ENCODE data around the gene NAALADL1.

Gene NAALADL1

GRCh38 chr11:65016705-65017104 is 41.6 kb downstream of the NAALADL1 start:
- no peak overlapping the region for H3K4me3 ChIP-seq (replicated peaks; ENCODE audit: low read depth, low read length)
- peaks cover 11% of the 10 kb centered on the region for H3K36me3 ChIP-seq (ENCODE audit: control insufficient read depth, insufficient read depth, low read length)
- H3K27me3 ChIP-seq (replicated peaks; ENCODE audit: control insufficient read depth, insufficient read depth, low read length), result no peaks in the 10 kb centered on the region
- no peak for DNase-seq (ENCODE audit: extremely low read depth, insufficient read length)
- peak; percentile 25 for TF ChIP-seq CTCF (IDR thresholded peaks at IDR 0.05; ENCODE audit: insufficient read depth, low read length, poor library complexity, severe bottlenecking)

- Histone ChIP-seq H3K4me3 (replicated peaks; ENCODE audit: low read depth, low read length) (peak overlapping the region; percentile 77), H3K27me3 (replicated peaks; ENCODE audit: control insufficient read depth, insufficient read depth, low read length) (no peaks in the 10 kb centered on the region), H3K36me3 (ENCODE audit: control insufficient read depth, insufficient read depth, low read length) (peaks cover 4% of the 10 kb centered on the region)
- no peak for DNase-seq (ENCODE audit: extremely low read depth, insufficient read length)
- TF ChIP-seq CTCF (IDR thresholded peaks at IDR 0.05; ENCODE audit: insufficient read depth, low read length, poor library complexity, severe bottlenecking), result no peak
These were observed 43.6 kb downstream of the NAALADL1 start for GRCh38 chr11:65014726-65015227.

- no peaks in the 10 kb centered on the region for H3K27me3 ChIP-seq (replicated peaks; ENCODE audit: control insufficient read depth, insufficient read depth, low read length)
- peak within 1 kb of the TSS; percentile 77 for H3K4me3 ChIP-seq (replicated peaks; ENCODE audit: low read depth, low read length)
- H3K36me3 ChIP-seq (ENCODE audit: control insufficient read depth, insufficient read depth, low read length), result peaks cover 4% of the 10 kb centered on the region
- peak; percentile 56 for TF ChIP-seq CTCF (IDR thresholded peaks at IDR 0.05; ENCODE audit: insufficient read depth, low read length, poor library complexity, severe bottlenecking)
- DNase-seq (ENCODE audit: extremely low read depth, insufficient read length), result peak; percentile 95
These were observed 44.2 kb downstream of the NAALADL1 start, which contains the start of gene ARL2 for GRCh38 chr11:65013888-65014725. TSS of gene ARL2 (plus strand) at chr11:65014160. CDS start at chr11:65014208, 48 bp downstream.

GRCh38 chr11:65013130-65013887 is 45.0 kb downstream of the NAALADL1 start:
- TF ChIP-seq CTCF (IDR thresholded peaks at IDR 0.05; ENCODE audit: insufficient read depth, low read length, poor library complexity, severe bottlenecking), result peak; percentile 87
- Histone ChIP-seq H3K4me3 (replicated peaks; ENCODE audit: low read depth, low read length) (peak overlapping the region; percentile 77), H3K27me3 (replicated peaks; ENCODE audit: control insufficient read depth, insufficient read depth, low read length) (no peaks in the 10 kb centered on the region), H3K36me3 (ENCODE audit: control insufficient read depth, insufficient read depth, low read length) (no peaks in the 10 kb centered on the region; the same call in none of the 2 replicates)
- DNase-seq (ENCODE audit: extremely low read depth, insufficient read length), result peak; percentile 88

GRCh38 chr11:65008873-65009272 is 49.5 kb downstream of the NAALADL1 start:
- Histone ChIP-seq H3K4me3 (replicated peaks; ENCODE audit: low read depth, low read length) (no peak overlapping the region), H3K27me3 (replicated peaks; ENCODE audit: control insufficient read depth, insufficient read depth, low read length) (no peaks in the 10 kb centered on the region), H3K36me3 (ENCODE audit: control insufficient read depth, insufficient read depth, low read length) (no peaks in the 10 kb centered on the region)
- no peak for TF ChIP-seq CTCF (IDR thresholded peaks at IDR 0.05; ENCODE audit: insufficient read depth, low read length, poor library complexity, severe bottlenecking)
- DNase-seq (ENCODE audit: extremely low read depth, insufficient read length), result no peak
